Activated naive CD8-positive, alpha-beta T cell treated with anti-CD3 and anti-CD28 coated beads, Interleukin-2, amount 50 U/mL, for 16 hours (primary cell): Measurements from ENCODE around the gene ADCY10.
"Not testable (repeated sequence)": the region's sequence is repeated elsewhere in the genome, so short reads cannot be mapped to it uniquely, and the experiment has no call there.

Source experiments
- DNase-seq: peaks from one replicate; pipeline ENCODE4 v3.0.0-alpha.2; 2020; ENCODE audit warnings: low read depth, low spot score

Gene ADCY10

DNA sequence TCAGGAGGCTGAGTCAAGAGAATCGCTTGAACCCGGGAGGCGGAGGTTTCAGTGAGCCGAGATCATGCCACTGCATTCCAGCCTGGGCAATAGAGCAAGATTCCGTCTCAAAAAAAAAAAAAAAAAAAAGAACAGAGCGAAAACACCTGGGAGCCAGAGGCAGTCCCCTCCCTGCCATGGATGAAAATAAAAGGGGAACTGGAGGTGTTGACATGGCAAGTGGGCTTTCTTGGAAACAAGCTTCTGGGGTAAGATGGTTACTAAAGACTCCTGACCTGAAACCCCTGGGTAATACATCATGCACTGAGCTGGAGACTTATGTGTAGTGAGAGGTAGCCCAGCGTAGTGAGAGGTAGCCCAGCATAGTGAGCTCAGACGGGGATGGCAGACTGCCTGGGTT lies 31.6 kb downstream of the ADCY10 start:
- no peak for DNase-seq

DNA sequence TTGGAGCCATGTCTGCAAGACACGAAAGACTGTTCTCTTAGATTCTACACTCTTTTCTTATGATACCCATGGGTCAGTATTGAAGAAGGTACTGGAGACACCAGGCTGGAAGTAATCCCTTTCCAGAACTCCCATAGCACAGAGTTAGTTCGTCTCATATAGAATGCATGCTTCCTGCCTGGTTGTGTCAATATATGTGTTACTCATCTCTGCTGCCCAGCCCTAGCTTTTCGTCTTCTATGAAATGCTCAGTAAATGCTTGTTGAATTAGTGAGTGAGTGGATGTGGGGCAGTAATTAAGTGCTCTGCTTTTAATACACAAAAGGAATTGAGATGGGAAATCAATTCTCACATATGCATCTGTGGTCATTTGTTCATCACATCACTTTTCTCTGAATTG lies 32.1 kb downstream of the ADCY10 start:
- no peak for DNase-seq

DNA sequence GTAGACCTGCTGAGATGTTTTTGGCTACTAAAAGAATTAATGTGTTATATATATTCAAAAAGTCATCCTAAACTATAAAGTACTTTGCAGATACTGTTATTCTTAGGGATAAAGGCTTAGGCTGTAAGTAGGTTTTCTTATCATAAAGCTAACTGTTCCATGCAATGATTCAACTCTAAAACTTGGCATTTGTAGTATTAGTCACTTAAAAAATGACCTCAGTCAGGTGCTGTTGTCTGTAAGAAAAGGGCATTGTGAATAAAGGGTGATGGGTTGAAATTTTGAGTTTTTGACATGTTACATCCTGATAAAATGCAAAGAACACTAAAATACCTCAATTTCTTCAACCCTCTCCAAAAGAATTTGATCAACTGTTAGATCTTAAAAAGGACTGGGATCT lies 32.9 kb downstream of the ADCY10 start:
- DNase-seq, result no peak

DNA sequence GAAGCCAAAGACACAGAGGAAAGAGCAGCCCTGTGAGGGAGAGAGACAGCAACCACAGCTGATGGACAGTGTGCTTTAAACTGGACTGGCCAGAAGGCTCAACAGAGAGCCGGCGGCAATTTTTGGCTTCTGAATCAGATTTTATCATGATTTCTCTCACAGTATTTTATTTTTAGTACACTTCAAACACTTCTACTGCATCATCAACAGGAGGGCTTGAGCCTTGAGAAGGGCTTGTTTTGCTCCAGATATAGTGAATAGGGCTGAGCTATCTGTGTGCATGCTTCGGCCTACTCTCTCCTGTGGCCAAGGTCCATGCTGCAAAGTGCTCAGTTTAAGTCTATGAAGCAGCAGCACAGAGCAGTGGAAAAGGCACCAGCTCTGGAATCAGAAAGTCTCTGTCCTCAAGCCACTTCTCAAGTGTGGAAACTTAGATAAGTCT lies 33.3 kb downstream of the ADCY10 start:
- DNase-seq, result no peak

DNA sequence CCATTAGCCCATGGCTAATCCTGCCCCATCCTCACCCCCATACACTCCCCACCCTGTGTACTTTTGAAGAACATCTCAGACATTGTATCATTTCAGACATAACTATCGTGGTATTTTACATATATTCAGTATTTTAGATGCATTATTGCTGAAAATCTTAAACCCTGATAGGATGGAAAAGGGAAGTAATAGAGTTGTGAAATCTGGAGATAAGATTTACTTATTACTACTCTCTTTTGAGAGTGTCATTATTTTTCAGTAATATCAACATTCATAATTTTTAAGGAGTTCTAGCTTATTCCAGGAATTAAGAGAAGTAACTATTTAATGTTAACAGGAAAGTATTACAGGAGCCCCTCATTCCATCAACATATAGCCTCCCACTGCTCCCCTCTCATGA lies 34.4 kb downstream of the ADCY10 start:
- no peak for DNase-seq

DNA sequence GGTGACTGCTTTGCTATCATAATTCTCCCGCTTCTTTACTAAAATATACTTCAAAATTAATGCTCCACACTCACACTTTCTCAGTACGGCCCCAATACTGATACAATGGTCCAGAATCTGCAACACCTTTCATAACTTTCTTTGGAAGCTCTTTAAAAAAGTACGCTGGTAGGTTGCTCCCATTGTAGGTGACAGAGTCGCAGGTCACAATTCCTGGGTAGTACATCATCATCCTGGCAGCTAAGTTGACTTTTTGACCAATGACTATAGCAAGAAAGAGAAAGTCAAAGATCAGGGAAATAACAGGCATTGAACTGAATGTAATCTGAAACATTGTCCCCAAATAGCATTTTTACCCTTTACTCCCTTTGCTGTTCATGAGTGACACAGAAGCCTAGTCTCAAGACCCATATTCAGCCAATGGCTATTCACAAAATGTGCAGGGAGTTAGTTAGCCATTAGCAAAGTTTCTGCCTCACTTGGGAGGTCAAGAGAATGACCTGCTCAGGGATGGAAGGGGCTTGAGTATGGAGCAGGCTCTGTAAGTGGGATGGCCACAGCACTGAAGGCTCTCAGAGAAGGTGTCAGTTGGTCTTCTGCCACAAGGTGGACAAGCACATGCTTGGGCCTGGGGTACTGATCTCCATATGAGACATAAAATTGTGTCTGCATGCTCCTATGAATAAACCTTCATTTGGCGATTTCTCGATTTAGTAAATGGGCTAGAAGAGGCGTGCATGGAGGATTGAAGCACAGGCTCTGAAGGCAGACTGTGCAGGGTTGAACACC lies 35.4 kb downstream of the ADCY10 start:
- DNase-seq, result no peak

DNA sequence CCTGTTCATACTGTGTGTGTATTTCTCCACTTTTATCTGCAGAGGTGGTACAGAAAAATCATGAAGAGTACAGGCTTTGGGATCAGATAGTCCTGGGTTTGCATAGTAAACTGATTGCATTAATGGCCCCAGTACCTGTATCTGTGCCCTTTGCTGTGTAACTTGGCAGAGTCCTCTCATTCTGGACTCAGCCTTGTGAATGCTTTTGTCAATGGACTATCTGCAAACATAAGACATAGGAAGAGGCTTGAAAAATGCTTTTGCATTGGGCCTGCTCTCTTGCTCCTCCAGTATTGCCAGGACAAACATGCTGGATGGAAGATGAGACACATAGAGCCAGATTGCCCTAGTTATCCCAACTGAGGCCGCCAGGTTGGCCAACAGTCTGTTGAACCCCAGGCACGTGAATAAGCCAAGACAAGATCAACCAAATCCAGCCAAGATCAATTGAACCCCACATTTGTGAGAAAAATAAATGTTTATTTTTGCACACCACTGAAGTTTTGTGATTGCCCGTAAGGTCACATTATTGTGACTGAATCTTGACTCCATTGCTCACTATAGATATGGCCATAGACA lies 37.2 kb downstream of the ADCY10 start:
- no peak for DNase-seq

DNA sequence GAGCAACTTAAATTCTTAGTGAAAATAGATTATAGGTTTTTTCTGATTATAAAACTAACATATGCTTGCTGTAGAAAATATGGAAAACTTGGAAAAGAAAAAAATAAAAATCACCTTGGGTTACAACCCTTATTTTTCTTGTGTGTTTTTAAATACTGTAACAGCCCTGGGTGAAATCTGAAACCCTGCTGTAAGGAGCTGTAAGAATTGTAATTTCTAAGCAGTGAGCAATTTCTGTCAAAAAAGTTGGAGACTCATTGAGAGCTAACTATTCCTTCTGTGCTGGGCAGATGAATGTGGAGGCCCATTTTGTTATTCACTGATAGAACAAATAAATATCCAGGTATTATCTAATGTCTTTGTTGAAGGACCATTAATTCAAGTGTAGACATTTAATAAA lies 42.6 kb downstream of the ADCY10 start:
- DNase-seq, result no peak

DNA sequence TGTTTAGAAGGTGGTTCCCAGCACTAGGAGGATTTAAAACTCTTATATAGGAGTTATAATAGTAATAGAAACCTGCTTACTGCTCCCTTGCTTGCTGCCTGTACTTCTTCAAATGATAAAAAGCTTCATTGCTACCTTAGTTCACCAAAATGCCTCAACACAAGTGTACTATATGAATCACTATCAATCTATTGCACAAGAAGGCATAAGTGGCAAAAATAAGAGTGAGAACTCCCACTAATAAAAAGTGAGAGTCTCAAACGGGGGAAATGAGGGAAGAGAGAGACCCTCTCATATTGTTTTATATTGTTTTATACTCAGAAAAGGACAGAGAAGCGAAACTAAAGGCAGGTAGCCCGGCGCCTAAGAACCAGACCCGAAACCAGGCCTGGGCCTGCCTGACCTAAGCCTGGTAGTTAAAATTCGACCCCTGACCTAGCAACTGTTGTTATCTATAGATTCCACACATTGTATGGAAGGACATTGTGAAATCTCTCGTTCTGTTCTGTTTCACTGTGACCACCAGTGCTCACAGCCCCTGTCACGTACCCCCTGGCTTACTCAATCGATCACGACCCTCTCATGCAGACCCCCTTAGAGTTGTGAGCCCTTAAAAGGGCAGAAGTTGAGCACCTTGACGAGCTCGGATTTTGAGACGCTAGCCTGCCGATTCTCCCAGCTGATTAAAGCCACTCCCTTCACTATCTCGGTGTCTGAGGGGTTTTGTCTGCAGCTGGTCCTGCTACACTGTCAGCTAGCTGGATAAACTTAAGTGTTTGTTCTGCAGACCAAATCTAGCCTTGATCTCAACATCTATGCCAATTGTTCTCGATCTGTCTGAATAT lies 44.6 kb downstream of the ADCY10 start:
- not testable (repeated sequence) for DNase-seq

DNA sequence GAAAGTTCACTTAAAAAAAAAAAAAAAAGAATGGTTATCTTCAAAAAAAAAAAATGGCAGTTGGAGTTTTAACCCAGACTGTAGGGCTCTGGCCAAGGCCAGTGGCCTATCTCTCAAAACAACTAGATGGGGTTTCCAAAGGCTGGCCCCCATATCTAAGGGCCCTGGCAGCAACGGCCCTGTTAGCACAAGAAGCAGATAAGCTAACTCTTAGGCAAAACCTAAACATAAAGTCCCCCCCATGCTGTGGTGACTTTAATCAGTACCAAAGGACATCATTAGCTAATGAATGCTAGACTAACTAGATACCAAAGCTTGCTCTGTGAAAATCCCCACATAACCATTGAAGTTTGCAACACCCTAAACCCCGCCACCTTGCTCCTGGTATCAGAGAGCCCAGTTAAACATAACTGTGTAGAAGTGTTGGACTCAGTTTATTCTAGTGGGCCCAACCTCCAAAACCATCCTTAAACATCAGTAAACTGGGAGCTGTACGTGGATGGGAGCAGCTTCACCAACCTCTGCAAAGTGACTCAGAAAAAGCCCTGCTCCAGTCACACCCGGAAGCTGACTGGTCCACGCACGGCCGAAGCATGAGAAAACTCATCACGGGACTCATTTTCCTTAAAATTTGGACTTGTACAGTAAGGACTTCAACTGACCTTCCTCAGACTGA lies 47.1 kb downstream of the ADCY10 start:
- not testable (repeated sequence) for DNase-seq

DNA sequence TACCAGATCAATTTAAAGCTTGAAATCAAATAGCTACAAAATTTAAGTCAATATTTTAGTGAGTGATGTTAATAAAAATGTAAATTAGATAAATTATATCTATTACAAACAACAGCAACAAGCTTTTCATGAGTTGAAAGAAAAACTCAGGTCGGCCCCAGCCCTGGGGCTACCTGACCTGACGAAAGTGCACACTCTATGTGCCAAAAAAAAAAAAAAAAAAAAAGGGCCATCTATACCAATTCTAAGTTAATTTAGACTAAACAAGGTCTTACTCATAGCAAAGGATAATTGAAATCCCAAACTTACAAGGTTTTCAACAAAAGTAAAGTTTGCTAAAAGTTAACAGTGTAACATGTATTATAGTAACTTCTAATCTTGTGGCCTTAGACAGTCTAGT lies 47.6 kb downstream of the ADCY10 start:
- DNase-seq, result not testable (repeated sequence)

DNA sequence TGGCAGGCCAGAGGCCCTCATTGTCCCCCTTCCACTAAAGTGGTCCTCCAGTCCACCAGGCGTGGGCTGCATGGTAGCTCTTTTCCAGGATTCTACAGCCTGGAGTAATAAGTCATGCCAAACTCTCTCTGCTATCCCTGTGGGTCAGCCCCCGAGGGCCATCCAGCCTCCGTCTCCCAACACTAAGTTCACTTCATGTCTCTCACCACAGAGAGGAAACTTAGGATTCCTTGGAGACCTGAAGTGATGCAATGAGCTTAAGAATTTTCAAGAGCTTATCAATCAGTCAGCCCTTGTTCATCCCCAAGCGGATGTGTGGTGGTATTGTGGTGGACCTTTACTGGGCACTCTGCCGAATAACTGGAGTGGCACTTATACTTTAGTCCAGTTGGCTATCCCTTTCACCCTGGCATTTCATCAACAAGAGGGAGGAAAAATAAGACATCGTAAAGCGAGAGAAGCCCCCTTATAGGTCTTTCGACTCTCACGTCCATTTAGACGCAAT lies 48.1 kb downstream of the ADCY10 start:
- not testable (repeated sequence) for DNase-seq

DNA sequence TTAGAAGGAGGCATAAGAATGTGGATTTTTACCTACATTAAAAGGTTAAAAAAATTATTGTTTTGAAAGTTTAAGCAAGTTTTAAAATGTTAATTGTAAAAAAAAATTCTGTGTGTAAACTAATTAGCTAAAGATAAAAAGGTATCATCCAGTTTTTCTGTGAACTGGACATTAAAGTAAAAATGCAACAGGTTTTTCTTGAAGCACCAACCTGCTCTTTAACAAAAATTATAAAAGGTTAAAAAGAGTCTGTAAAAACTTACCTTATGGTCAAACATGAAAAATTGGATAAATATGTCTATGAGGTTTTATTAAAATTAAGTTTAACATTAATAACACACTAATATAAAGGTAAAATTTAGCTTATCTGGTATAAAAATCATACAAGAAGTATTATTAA lies 48.7 kb downstream of the ADCY10 start:
- not testable (repeated sequence) for DNase-seq

DNA sequence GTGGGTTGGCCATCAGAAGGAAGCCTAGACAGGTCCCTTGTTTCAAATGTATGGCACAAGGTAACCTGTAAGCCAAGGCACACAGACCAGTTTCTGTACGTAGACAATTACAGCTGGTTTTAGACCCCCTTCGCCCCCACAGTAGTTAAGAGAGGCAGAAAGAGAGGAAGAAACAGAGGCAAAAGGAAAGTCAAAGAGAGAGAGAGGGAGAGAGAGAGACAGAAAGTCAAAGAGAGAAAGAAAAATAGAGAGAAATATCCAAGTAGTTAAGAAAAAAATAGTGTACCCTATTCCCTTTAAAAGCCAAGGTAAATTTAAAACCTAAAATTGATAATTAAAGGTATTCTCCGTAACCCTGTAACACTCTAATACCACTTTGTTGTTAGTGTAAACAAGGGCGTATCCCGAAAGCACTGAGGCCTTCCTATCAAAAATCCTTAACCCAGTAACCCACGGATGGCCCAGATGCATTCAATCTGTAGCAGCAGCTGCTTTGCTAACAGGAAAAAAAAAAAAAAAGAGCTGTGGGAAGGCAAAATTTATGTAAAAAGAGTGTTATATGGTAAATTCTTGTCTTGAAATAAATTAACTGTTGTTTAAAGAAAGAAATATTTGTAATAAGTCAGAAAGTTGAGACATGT lies 49.4 kb downstream of the ADCY10 start:
- no peak for DNase-seq

DNA sequence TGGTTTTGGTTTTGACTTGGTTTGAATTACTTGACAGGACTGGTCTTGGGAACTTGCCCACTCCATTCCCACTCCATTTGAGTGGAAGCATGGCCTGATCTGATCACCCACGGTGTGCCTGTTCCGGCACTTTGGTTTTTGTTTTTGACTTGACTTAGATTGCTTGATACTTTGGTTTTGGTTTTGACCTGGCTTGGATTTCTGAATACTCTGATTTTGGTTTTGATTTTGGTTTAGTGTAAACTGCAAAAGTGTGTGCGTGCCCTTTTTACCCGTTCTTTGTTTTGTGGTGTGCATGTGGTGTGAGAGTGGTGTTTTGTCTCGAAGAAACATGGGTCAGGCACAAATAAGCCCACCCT lies 50.0 kb downstream of the ADCY10 start:
- no peak for DNase-seq

DNA sequence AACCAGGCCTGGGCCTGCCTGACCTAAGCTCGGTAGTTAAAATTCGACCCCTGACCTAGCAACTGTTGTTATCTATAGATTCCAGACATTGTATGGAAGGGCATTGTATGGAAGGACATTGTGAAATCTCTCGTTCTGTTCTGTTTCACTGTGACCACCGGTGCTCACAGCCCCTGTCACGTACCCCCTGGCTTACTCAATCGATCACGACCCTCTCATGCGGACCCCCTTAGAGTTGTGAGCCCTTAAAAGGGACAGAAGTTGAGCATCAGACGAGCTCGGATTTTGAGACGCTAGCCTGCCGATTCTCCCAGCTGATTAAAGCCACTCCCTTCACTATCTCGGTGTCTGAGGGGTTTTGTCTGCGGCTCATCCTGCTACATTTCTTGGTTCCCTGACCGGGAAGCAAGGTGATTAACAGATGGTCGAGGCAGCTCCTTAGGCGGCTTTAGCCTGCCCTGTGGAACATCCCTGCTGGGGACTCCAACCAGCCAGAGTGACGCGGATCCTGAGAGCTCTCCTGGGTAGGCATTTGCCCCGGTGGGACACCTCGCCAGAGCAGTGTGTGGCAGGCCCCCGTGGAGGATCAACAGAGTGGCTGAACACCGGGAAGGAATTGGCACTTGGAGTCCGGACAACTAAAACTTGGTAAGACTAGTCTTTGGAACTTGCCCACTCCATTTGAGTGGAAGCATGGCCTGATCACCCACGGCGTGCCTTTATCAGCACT lies 50.6 kb downstream of the ADCY10 start:
- not testable (repeated sequence) for DNase-seq

DNA sequence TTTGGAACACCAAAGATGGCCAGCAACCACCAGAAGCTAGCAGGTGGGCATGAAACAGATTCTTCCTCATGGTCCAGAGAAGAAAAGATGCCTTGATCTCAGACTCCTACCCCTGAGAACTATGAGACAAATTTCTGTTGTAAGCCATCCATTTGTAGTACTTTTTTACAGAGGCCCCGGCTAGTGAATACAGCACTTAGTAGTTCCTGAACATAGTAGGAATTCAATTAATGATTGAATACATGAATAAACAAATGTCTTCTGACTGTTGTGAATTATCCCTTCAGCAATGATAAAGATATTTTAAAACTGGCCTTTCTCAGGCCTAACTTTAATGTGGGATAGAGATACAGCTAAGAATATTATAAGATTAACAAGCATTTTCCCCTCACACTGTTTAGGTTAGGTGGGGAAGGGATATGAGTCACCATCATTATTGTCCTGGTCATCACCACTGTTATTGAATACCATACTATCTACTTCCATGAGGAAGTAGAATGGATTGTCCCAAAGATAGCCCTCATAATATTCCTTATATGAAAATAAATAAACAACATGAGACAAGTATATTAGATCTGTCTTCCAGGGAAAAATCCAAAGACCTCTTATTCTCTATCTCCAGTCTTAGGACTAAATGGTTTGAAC lies 51.4 kb downstream of the ADCY10 start:
- no peak for DNase-seq

DNA sequence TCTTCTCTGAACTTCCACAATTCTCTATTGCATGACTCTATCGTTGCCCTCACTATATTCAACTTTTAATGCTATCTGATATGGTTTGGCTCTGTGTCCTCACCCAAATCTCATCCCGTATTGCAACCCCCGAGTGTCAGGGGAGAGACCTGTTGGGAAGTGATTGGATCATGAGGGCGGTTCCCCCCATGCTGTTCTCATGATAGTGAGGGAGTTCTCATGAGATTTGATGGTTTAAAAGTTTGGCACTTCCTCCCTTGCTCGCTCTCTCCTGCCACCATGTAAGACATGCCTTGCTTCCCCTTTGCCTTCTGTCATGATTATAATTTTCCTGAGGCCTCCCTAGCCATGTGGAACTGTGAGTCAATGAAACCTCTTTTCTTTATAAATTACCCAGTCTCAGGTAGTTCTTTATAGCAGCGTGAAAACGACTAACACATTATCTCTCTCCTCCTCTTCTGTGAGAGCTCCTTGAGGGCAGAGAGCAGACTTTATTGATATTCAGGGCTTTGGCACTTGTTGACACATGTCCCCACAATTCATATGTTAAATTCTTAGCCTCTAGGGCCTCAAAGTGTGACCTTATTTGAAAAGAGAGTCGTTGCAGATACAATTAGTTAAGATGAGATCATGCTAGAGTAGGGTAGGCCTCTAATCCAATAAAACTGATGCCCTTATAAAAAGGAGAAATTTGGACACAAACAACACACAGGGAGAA lies 52.1 kb downstream of the ADCY10 start:
- DNase-seq, result no peak

DNA sequence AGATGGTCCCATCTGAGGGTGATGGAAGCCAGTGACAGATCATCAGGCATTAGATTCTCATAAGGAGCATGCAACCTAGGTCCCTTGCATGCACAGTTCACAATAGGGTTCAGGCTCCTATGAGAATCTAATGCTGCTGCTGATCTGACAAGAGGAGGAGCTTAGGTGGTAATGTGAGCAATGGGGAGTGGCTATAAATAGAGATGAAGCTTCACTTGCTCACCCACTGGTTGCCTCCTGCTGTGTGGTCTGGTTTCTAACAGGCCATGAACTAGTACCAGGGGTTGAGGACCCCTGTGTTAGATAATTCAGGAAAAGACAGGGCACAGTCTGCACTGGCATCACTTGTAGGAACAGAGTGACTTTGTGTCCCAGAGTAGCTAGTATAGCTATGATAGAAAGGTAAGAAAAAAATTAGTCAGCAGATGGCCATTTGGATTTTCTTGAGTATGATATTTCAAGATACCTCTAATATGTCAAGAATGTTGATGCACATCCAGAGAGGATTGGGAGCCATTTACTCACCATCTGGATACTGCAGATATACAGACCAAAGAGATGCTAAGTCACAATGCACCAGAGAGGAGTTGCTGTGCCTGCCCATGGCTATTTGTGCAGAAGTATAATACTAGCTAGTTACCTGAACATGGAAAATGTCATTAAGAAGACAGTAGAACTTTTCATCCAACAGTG lies 53.6 kb downstream of the ADCY10 start:
- no peak for DNase-seq
